ENCODE data around the gene ELMOD3. TPM values are rescaled to one million over a fixed set of nuclear protein-coding genes. Genes with fewer than 3 reads are reported as not detected.

The ELMOD3 gene
- total RNA-seq, 1 donor from 2014 or later: 22.3 TPM

GRCh38 chr2:85388878-85389538, 34.4 kb downstream of the ELMOD3 start:
- no peak overlapping the region for H3K4me3 ChIP-seq (ENCODE audit: low read depth, low read length)
- no peak for TF ChIP-seq CTCF (IDR thresholded peaks at IDR 0.05; ENCODE audit: insufficient read depth, low read length, poor library complexity, severe bottlenecking)
- peaks cover 1% of the 10 kb centered on the region for H3K36me3 ChIP-seq (ENCODE audit: control insufficient read depth, insufficient read depth, low read length)
- DNase-seq (ENCODE audit: low read depth): no peak
- no peaks in the 10 kb centered on the region for H3K27me3 ChIP-seq (ENCODE audit: control insufficient read depth, insufficient read depth, low read length)

GRCh38 chr2:85390941-85391669, 36.5 kb downstream of the ELMOD3 start:
- no peak for DNase-seq (ENCODE audit: low read depth)
- Histone ChIP-seq H3K36me3 (ENCODE audit: control insufficient read depth, insufficient read depth, low read length) (peaks cover 1% of the 10 kb centered on the region), H3K4me3 (ENCODE audit: low read depth, low read length) (no peak overlapping the region), H3K27me3 (ENCODE audit: control insufficient read depth, insufficient read depth, low read length) (no peaks in the 10 kb centered on the region)
- peak; percentile 63 for TF ChIP-seq CTCF (IDR thresholded peaks at IDR 0.05; ENCODE audit: insufficient read depth, low read length, poor library complexity, severe bottlenecking)

GRCh38 chr2:85393836-85394235, 39.3 kb downstream of the ELMOD3 start:
- Histone ChIP-seq H3K36me3 (ENCODE audit: control insufficient read depth, insufficient read depth, low read length) (peaks cover 1% of the 10 kb centered on the region), H3K4me3 (ENCODE audit: low read depth, low read length) (no peak overlapping the region), H3K27me3 (ENCODE audit: control insufficient read depth, insufficient read depth, low read length) (no peaks in the 10 kb centered on the region)
- TF ChIP-seq CTCF (IDR thresholded peaks at IDR 0.05; ENCODE audit: insufficient read depth, low read length, poor library complexity, severe bottlenecking): no peak
- no peak for DNase-seq (ENCODE audit: low read depth)

GRCh38 chr2:85394261-85394681, 39.7 kb downstream of the ELMOD3 start:
- Histone ChIP-seq H3K36me3 (ENCODE audit: control insufficient read depth, insufficient read depth, low read length) (no peaks in the 10 kb centered on the region), H3K4me3 (ENCODE audit: low read depth, low read length) (no peak overlapping the region), H3K27me3 (ENCODE audit: control insufficient read depth, insufficient read depth, low read length) (no peaks in the 10 kb centered on the region)
- no peak for DNase-seq (ENCODE audit: low read depth)
- no peak for TF ChIP-seq CTCF (IDR thresholded peaks at IDR 0.05; ENCODE audit: insufficient read depth, low read length, poor library complexity, severe bottlenecking)

- no peak for TF ChIP-seq CTCF (IDR thresholded peaks at IDR 0.05; ENCODE audit: insufficient read depth, low read length, poor library complexity, severe bottlenecking)
- no peaks in the 10 kb centered on the region for H3K36me3 ChIP-seq (ENCODE audit: control insufficient read depth, insufficient read depth, low read length)
- no peak overlapping the region for H3K4me3 ChIP-seq (ENCODE audit: low read depth, low read length)
- DNase-seq (ENCODE audit: low read depth): no peak
- no peaks in the 10 kb centered on the region for H3K27me3 ChIP-seq (ENCODE audit: control insufficient read depth, insufficient read depth, low read length)
These were observed 40.4 kb downstream of the ELMOD3 start for GRCh38 chr2:85394976-85395375.

All from kidney epithelial cell (primary cell).